Mucosa of descending colon (tissue), 3 donors: ENCODE data around the gene LRCH3. TPM values are rescaled to one million over a fixed set of nuclear protein-coding genes. Genes with fewer than 3 reads are reported as not detected.

Experiments
- ATAC-seq: fragments of 200-7000 bp; cut with Tn5 transposase; one replicate; pipeline ENCODE4 v1.9.1; 2020; ENCODE audit warnings: mild to moderate bottlenecking, moderate library complexity
- DNase-seq, 3 donors: peaks; one replicate each; pipeline ENCODE4 v3.0.0-alpha.2; 2020
- H3K36me3 ChIP-seq: fragments of 200-600 bp; one replicate; pipeline ENCODE4 v1.8.0; 2021; ENCODE audit warnings: low read depth, mild to moderate bottlenecking
- H3K4me1 ChIP-seq: fragments of 200-600 bp; one replicate; pipeline ENCODE4 v1.8.0; 2021; ENCODE audit warnings: low read depth, mild to moderate bottlenecking
- H3K4me3 ChIP-seq: fragments of 200-600 bp; one replicate; pipeline ENCODE4 v1.8.0; 2021; ENCODE audit warnings: mild to moderate bottlenecking
- H3K9me3 ChIP-seq: fragments of 200-600 bp; one replicate; pipeline ENCODE4 v1.8.0; 2021; ENCODE audit warnings: mild to moderate bottlenecking
- CTCF ChIP-seq: fragments of 200-600 bp; IDR thresholded peaks from one replicate; pipeline ENCODE4 v1.8.0; 2022; ENCODE audit warnings: antibody characterized with exemption, mild to moderate bottlenecking
- intact Hi-C, 2 donors: fragments of 100-400 bp; cut with DNase I in 1 of 2; cut with micrococcal nuclease in 1 of 2; formaldehyde crosslinking; loops; one replicate each; pipeline versions ENCODE4 v1.11.0 to v1.11.1; 2022; cut with DNase I, micrococcal nuclease
- total RNA-seq, 3 donors: library from RNA; stranded (reverse); fragmentation: NEBNext Ultra II Directional in 2 of 3; extraction: Animal tissue kit (Norgen Biotek cat#: 25700) in 2 of 3; gene quantifications; one replicate each; pipeline versions ENCODE4 v1.2.1 to v1.2.4, GENCODE V29; 2021 to 2023
- donor health status: DM: no; HTN: no; CAD: no; lungs with moderate emphysema.
- donor health status: DM: no; HTN: no; CAD: no.
- donor health status: DM: no; HTN: yes; CAD: no.

The LRCH3 gene
- total RNA-seq, 3 donors from 2014 or later = 33.3 to 57.6 (median 46.0) TPM

GRCh38 chr3:197749315-197749600 lies 41.8 kb upstream of the LRCH3 start:
- peaks cover 15% of the 10 kb centered on the region for H3K4me1 ChIP-seq
- intact Hi-C loops = no loop called here
- ATAC-seq = peak; percentile 46
- no peak for TF ChIP-seq CTCF
- DNase-seq = peak in 1 of 3 donors; percentile 55
- H3K36me3 ChIP-seq = no peaks in the 10 kb centered on the region
- peak overlapping the region; percentile 1 for H3K4me3 ChIP-seq
- no peaks in the 10 kb centered on the region for H3K9me3 ChIP-seq

GRCh38 chr3:197749601-197750395 lies 41.3 kb upstream of the LRCH3 start, which contains the start of gene FYTTD1:
TSS of gene FYTTD1 (plus strand) at chr3:197749883. CDS start at chr3:197749972, 89 bp downstream.
- TF ChIP-seq CTCF = peak; percentile 57
- Histone ChIP-seq H3K4me1 (peaks cover 15% of the 10 kb centered on the region), H3K9me3 (no peaks in the 10 kb centered on the region), H3K4me3 (peak within 1 kb of the TSS; percentile 81), H3K36me3 (no peaks in the 10 kb centered on the region)
- peak; percentile 89 to 95 (median 94) for DNase-seq
- intact Hi-C loops = no loop called here
- ATAC-seq = peak; percentile 95

GRCh38 chr3:197750396-197750831 lies 40.6 kb upstream of the LRCH3 start:
- TF ChIP-seq CTCF = no peak
- Histone ChIP-seq H3K4me3 (peak overlapping the region; percentile 81), H3K9me3 (no peaks in the 10 kb centered on the region), H3K4me1 (peaks cover 15% of the 10 kb centered on the region), H3K36me3 (no peaks in the 10 kb centered on the region)
- peak; percentile 74 for ATAC-seq
- peak; percentile 74 to 83 (median 77) for DNase-seq
- intact Hi-C loops = no loop called here

- Histone ChIP-seq H3K4me1 (peaks cover 15% of the 10 kb centered on the region), H3K36me3 (no peaks in the 10 kb centered on the region), H3K4me3 (peak overlapping the region; percentile 81), H3K9me3 (no peaks in the 10 kb centered on the region)
- intact Hi-C loops = no loop called here
- peak; percentile 13 for ATAC-seq
- TF ChIP-seq CTCF = no peak
- DNase-seq = peak; percentile 55 to 73 (median 66)
Observed at GRCh38 chr3:197750858-197751737, 40.0 kb upstream of the LRCH3 start.

- Histone ChIP-seq H3K4me3 (no peak overlapping the region), H3K9me3 (no peaks in the 10 kb centered on the region), H3K4me1 (peaks cover 15% of the 10 kb centered on the region), H3K36me3 (no peaks in the 10 kb centered on the region)
- DNase-seq (no peak), ATAC-seq (no peak)
- no peak for TF ChIP-seq CTCF
- intact Hi-C loops = no loop called here
Observed at GRCh38 chr3:197752107-197752506, 38.9 kb upstream of the LRCH3 start.
